ENCODE measurements around the gene IRF3. TPM values are rescaled to one million over a fixed set of nuclear protein-coding genes. Genes with fewer than 3 reads are reported as not detected.

Gene IRF3
- total and polyA plus RNA-seq, 10 of the 15 experiments (the other 5 are each of a cell fraction or from before 2014, with no cell fraction given) = 5.5 to 110 (median 63.4) TPM

GRCh38 chr19:49664171-49665035 lies 1.3 kb downstream of the IRF3 start (continued):
- TF ChIP-seq ELK1 (IDR thresholded peaks at IDR 0.05; ENCODE audit: low read depth, low read length) (no peak), JUNB (IDR thresholded peaks at IDR 0.05) (no peak), CBFB (IDR thresholded peaks at IDR 0.05; ENCODE audit: low read depth) (no peak; the same call in 1 of the 2 replicates), CHD2 (IDR thresholded peaks at IDR 0.05; ENCODE audit: borderline replicate concordance, low read depth, low read length) (no peak), STAT1 (conservative IDR thresholded peaks at IDR 0.05) (no peak), RAD21 (IDR thresholded peaks at IDR 0.05; ENCODE audit: insufficient read depth, low read depth, low read length) (no peak), ZBED1 (IDR thresholded peaks at IDR 0.05; ENCODE audit: borderline replicate concordance) (0 out of 2 replicates have a peak, but pooled peaks have one; percentile 14), CEBPZ (IDR thresholded peaks at IDR 0.05; ENCODE audit: low read depth, low read length) (no peak), EP300 (IDR thresholded peaks at IDR 0.05; ENCODE audit: borderline replicate concordance in 1 of 2, control insufficient read depth in 1 of 2, low read depth in 2 of 2, low read length in 2 of 2) (no peak), SMAD1 (IDR thresholded peaks at IDR 0.05; ENCODE audit: low read depth, partially characterized antibody) (no peak), KLF5 (IDR thresholded peaks at IDR 0.05; ENCODE audit: partially characterized antibody) (no peak), CTCF (IDR thresholded peaks at IDR 0.05 in 2 of 3, conservative IDR thresholded peaks at IDR 0.05 in 1 of 3; ENCODE audit: control insufficient read depth in 2 of 3, extremely low read depth in 1 of 3, insufficient read depth in 1 of 3, low read depth in 3 of 3, low read length in 3 of 3) (0 out of 6 replicates have a peak, but pooled peaks of 1 of the 3 experiments have one; percentile 5), RB1 (IDR thresholded peaks at IDR 0.05; ENCODE audit: borderline replicate concordance) (no peak), TBL1XR1 (IDR thresholded peaks at IDR 0.05; ENCODE audit: low read depth, low read length) (no peak), MTA2 (IDR thresholded peaks at IDR 0.05; ENCODE audit: low read depth) (no peak), ATF3 (IDR thresholded peaks at IDR 0.05; ENCODE audit: borderline replicate concordance, extremely low read depth, low read depth, low read length) (no peak)
- TF ChIP-seq, protein P1, sequence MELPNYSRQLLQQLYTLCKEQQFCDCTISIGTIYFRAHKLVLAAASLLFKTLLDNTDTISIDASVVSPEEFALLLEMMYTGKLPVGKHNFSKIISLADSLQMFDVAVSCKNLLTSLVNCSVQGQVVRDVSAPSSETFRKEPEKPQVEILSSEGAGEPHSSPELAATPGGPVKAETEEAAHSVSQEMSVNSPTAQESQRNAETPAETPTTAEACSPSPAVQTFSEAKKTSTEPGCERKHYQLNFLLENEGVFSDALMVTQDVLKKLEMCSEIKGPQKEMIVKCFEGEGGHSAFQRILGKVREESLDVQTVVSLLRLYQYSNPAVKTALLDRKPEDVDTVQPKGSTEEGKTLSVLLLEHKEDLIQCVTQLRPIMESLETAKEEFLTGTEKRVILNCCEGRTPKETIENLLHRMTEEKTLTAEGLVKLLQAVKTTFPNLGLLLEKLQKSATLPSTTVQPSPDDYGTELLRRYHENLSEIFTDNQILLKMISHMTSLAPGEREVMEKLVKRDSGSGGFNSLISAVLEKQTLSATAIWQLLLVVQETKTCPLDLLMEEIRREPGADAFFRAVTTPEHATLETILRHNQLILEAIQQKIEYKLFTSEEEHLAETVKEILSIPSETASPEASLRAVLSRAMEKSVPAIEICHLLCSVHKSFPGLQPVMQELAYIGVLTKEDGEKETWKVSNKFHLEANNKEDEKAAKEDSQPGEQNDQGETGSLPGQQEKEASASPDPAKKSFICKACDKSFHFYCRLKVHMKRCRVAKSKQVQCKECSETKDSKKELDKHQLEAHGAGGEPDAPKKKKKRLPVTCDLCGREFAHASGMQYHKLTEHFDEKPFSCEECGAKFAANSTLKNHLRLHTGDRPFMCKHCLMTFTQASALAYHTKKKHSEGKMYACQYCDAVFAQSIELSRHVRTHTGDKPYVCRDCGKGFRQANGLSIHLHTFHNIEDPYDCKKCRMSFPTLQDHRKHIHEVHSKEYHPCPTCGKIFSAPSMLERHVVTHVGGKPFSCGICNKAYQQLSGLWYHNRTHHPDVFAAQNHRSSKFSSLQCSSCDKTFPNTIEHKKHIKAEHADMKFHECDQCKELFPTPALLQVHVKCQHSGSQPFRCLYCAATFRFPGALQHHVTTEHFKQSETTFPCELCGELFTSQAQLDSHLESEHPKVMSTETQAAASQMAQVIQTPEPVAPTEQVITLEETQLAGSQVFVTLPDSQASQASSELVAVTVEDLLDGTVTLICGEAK (IDR thresholded peaks at IDR 0.05; ENCODE audit: borderline replicate concordance) = no peak; the same call in 1 of the 2 replicates
